ENCODE data around the gene CYTH1.

- no peak for TF ChIP-seq CDX4 (CRISPR knock-in tag; IDR thresholded peaks at IDR 0.05; ENCODE audit: borderline replicate concordance)
- no peak for TF ChIP-seq ZNF423 (CRISPR knock-in tag; IDR thresholded peaks at IDR 0.05)
These were observed 130.5 kb downstream of the CYTH1 start for GRCh38 chr17:78651554-78651953.

Data from WTC11 (cell line).